Karpas-422 (cell line): ENCODE measurements around the gene ENPEP. TPM values are rescaled to one million over a fixed set of nuclear protein-coding genes. Genes with fewer than 3 reads are reported as not detected.

Experiments used
- DNase-seq: peaks from one replicate; pipeline ENCODE4 v3.0.0-alpha.2; 2015
- H2AFZ ChIP-seq: fragments of 200-600 bp; sonication (generic); 2 replicates; pipeline ENCODE4 v1.6.1; 2014; ENCODE audit warnings: antibody characterized with exemption, low read length, mixed read lengths
- H3K27ac ChIP-seq: fragments of 200-600 bp; sonication (generic); 2 replicates; pipeline ENCODE4 v1.5.1; 2014; ENCODE audit warnings: mild to moderate bottlenecking, low read length, moderate library complexity
- H3K27me3 ChIP-seq: fragments of 200-600 bp; sonication (generic); 2 replicates; pipeline ENCODE4 v1.6.1; 2014; ENCODE audit warnings: low read length, mixed read lengths
- H3K36me3 ChIP-seq: fragments of 200-600 bp; sonication (generic); 2 replicates; pipeline ENCODE4 v1.6.1; 2014; ENCODE audit warnings: low read length, mixed read lengths; ENCODE audit not compliant: insufficient read depth
- H3K4me1 ChIP-seq: fragments of 200-600 bp; sonication (generic); 2 replicates; pipeline ENCODE4 v1.6.1; 2014; ENCODE audit warnings: mild to moderate bottlenecking, low read length, mixed read lengths
- H3K4me2 ChIP-seq: fragments of 200-600 bp; sonication (generic); 2 replicates; pipeline ENCODE4 v1.6.1; 2014; ENCODE audit warnings: low read length, low read depth, mild to moderate bottlenecking; ENCODE audit not compliant: poor library complexity, severe bottlenecking
- H3K4me3 ChIP-seq: fragments of 200-600 bp; sonication (generic); 2 replicates; pipeline ENCODE4 v1.5.1; 2014; ENCODE audit warnings: mild to moderate bottlenecking, antibody characterized with exemption, low read length, mixed read lengths
- H3K79me2 ChIP-seq: fragments of 200-600 bp; sonication (generic); 2 replicates; pipeline ENCODE4 v1.6.1; 2014; ENCODE audit warnings: mild to moderate bottlenecking, low read length, mixed read lengths
- H3K9ac ChIP-seq: fragments of 200-600 bp; sonication (generic); 2 replicates; pipeline ENCODE4 v1.6.0; 2014; ENCODE audit warnings: low read length
- H3K9me2 ChIP-seq: fragments of 200-600 bp; sonication (generic), shearing (Covaris generic); replicated peaks from 2 replicates; pipeline ENCODE4 v1.6.0; 2014; ENCODE audit warnings: mild to moderate bottlenecking, low read length, moderate library complexity; ENCODE audit not compliant: insufficient read depth
- H3K9me3 ChIP-seq: fragments of 300-700, 200-600 bp; sonication (generic); 2 replicates; pipeline ENCODE4 v1.6.1; 2014; ENCODE audit warnings: low read length, mixed read lengths
- H4K20me1 ChIP-seq: fragments of 200-600 bp; sonication (generic); 2 replicates; pipeline ENCODE4 v1.6.1; 2014; ENCODE audit warnings: mild to moderate bottlenecking, antibody characterized with exemption, low read length, low read depth; ENCODE audit not compliant: insufficient read depth
- total RNA-seq: library from RNA; depleted of rRNA; stranded (reverse); fragments of >200 nt; shearing (Covaris generic); gene quantifications from 2 replicates; pipeline ENCODE4 v1.2.3, GENCODE V29; 2014; ENCODE audit warnings: low replicate concordance

ENPEP gene
- total RNA-seq, 1 experiment from 2014 or later, result not detected

DNA sequence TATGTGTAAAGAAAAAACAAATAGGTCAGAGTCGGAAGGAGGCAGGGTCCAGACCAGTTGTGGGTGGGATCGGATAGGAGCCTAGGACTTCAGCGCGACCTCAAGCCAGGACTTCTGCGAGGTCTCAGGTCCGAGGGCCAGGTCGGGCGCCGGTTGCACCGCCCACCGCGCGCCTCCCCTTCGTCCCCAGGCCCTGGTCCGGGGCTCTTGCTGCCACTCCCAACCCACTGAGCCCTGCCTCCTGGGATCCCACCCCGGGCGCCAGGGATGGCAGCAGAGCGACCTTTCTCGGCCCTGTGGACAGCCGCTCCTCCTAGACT lies 134.6 kb downstream of the ENPEP start:
- no peak overlapping the region for H3K4me3 ChIP-seq
- H3K4me1 ChIP-seq, result no peaks in the 10 kb centered on the region; the same call in 1 of the 2 replicates
- no peaks in the 10 kb centered on the region for H4K20me1 ChIP-seq
- no peak overlapping the region for H3K4me2 ChIP-seq
- H3K27ac ChIP-seq, result no peak overlapping the region
- H3K9ac ChIP-seq, result no peak overlapping the region
- H3K9me2 ChIP-seq, result no peaks in the 10 kb centered on the region
- no peak for DNase-seq
- H3K79me2 ChIP-seq, result no peaks in the 10 kb centered on the region
- no peak overlapping the region for H2AFZ ChIP-seq
- H3K27me3 ChIP-seq, result no peaks in the 10 kb centered on the region
- H3K36me3 ChIP-seq, result no peaks in the 10 kb centered on the region
- no peaks in the 10 kb centered on the region for H3K9me3 ChIP-seq

DNA sequence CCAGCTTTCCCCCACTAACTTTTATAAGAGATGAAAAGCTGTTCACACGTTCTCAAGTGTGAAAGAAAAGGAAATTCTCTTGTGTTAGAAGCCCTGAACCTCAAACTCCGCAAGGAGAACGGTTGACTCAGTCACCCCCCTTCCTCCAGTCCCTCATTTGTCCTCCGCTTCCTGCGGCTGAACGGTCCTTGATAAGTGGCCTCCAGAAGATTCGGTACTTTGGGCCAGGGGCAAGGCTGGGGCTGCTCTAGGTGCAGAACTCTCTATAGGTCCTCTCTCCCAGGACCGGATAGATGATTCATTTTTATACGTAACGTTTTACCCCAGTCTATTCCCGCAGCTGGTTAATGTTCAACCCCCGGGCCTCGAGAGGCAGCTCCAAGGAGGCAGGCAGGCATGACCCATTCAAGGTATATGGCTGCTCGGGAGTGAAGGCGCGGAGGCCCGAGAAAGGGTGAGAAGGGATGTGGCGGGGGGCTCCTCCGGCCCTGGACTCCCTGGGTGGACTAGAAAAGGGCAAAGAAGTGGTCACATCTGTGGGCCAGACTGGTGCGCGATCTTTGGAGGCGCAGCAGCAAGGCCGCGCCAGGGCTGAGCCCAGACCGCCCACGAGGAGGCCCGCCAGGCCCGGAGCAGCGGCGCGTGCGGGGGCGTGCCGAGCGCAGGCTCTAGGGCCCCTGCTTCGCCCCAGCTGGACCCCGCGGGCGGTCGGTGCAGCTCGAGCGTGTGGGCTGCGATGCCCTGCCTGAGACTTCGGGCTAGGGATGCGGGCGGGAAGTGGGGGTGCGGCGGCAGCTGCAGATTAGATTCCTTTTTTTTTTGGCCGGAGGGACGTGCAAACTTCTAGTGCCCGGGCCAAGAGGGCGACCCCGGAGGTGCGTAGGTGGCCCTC lies 135.2 kb downstream of the ENPEP start:
- Histone ChIP-seq H2AFZ (no peak overlapping the region), H3K4me1 (no peaks in the 10 kb centered on the region; the same call in 1 of the 2 replicates), H3K4me2 (no peak overlapping the region), H3K79me2 (no peaks in the 10 kb centered on the region), H3K27ac (no peak overlapping the region), H3K9ac (no peak overlapping the region), H3K36me3 (no peaks in the 10 kb centered on the region), H4K20me1 (no peaks in the 10 kb centered on the region), H3K9me3 (no peaks in the 10 kb centered on the region), H3K9me2 (no peaks in the 10 kb centered on the region), H3K27me3 (no peaks in the 10 kb centered on the region), H3K4me3 (no peak overlapping the region)
- DNase-seq, result no peak

DNA sequence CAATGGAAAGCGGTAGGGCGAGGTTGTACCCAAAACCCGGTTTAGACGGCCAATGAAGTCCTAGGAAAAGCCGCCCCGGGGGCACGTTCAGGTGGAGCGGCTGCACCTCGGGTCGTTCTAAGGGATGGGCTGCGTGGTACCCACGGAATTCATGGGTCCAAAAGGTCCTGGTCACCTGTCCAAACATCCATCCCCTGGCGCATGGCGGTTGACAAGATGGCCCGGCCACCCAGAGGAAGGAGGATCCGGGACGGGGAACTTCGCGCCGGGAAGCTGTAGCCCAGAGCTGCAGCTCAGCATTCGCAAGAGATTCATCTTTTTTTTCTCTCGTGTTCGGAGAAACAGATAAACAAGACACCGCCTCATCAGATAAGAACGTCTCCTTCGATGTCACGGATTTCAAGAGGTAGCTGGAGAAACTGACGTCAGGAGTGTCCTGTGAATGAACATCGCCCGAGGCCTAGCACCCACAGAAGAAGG lies 136.1 kb downstream of the ENPEP start:
- Histone ChIP-seq H3K4me2 (no peak overlapping the region), H3K27ac (no peak overlapping the region), H2AFZ (no peak overlapping the region), H3K79me2 (no peaks in the 10 kb centered on the region), H3K9me2 (no peaks in the 10 kb centered on the region), H3K9me3 (no peaks in the 10 kb centered on the region), H3K9ac (no peak overlapping the region), H3K4me3 (no peak overlapping the region), H4K20me1 (no peaks in the 10 kb centered on the region), H3K27me3 (no peaks in the 10 kb centered on the region), H3K4me1 (no peaks in the 10 kb centered on the region; the same call in 1 of the 2 replicates), H3K36me3 (no peaks in the 10 kb centered on the region)
- DNase-seq, result no peak

DNA sequence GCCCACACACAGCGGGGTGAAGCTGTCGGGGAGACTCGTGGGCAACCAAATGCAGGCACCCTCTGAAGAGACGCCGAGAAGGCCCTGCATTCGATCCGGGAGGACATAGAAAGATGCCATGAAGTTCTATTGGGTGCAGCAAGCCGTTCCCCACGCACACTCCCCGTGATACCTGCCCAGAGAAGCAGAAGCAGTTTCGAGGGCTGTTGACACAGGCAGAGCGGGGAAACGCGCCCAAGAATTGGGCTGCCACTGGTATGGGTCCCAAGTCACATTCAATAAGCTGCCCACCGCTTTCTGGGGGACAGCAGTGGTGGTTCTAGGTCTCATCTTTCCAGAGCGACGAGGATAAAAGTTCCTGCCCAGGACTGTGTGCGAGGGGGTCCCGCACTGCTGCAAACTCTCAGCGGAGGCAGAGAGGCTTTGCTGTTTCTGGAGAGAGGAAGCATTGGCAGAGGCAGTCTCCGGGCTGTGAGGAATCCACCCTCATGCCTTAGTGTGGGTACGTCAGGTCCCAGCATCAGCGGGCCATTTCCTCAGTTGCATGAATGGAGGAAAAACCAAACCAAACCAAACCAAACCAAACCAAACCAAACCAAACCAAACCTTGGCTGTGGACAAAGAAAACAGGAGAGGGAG lies 136.8 kb downstream of the ENPEP start:
- no peak overlapping the region for H3K4me2 ChIP-seq
- no peak overlapping the region for H3K9ac ChIP-seq
- no peaks in the 10 kb centered on the region for H4K20me1 ChIP-seq
- no peak for DNase-seq
- no peaks in the 10 kb centered on the region; the same call in 1 of the 2 replicates for H3K4me1 ChIP-seq
- H3K79me2 ChIP-seq, result no peaks in the 10 kb centered on the region
- H3K27ac ChIP-seq, result no peak overlapping the region
- H3K27me3 ChIP-seq, result no peaks in the 10 kb centered on the region
- no peak overlapping the region for H2AFZ ChIP-seq
- no peaks in the 10 kb centered on the region for H3K9me3 ChIP-seq
- H3K4me3 ChIP-seq, result no peak overlapping the region
- H3K36me3 ChIP-seq, result no peaks in the 10 kb centered on the region
- no peaks in the 10 kb centered on the region for H3K9me2 ChIP-seq

DNA sequence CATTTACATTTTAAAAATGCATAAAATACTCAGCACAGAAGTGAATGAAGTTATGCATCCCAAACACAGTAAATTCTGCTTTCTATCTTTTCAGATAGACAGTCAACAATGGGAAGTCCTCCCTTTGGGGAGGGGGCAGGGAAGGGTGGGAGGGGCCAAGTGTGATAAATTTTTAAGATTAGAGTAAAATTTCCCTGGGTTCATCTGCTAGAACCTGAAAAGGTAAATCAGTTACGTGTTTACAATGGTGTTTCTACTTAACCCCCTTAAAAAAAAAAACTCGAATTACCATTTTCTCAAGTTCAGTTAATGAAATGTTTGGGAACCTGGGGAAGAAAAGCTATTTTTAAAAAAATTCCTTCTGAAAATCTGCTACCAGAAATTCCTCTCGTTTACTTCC lies 137.8 kb downstream of the ENPEP start:
- H3K27me3 ChIP-seq, result no peaks in the 10 kb centered on the region
- H3K36me3 ChIP-seq, result no peaks in the 10 kb centered on the region
- H3K4me2 ChIP-seq, result no peak overlapping the region
- no peaks in the 10 kb centered on the region for H3K79me2 ChIP-seq
- no peak overlapping the region for H3K9ac ChIP-seq
- no peak for DNase-seq
- H2AFZ ChIP-seq, result no peak overlapping the region
- no peak overlapping the region for H3K4me3 ChIP-seq
- no peaks in the 10 kb centered on the region for H4K20me1 ChIP-seq
- H3K4me1 ChIP-seq, result no peaks in the 10 kb centered on the region; the same call in 1 of the 2 replicates
- H3K27ac ChIP-seq, result no peak overlapping the region
- H3K9me2 ChIP-seq, result no peaks in the 10 kb centered on the region
- no peaks in the 10 kb centered on the region for H3K9me3 ChIP-seq

DNA sequence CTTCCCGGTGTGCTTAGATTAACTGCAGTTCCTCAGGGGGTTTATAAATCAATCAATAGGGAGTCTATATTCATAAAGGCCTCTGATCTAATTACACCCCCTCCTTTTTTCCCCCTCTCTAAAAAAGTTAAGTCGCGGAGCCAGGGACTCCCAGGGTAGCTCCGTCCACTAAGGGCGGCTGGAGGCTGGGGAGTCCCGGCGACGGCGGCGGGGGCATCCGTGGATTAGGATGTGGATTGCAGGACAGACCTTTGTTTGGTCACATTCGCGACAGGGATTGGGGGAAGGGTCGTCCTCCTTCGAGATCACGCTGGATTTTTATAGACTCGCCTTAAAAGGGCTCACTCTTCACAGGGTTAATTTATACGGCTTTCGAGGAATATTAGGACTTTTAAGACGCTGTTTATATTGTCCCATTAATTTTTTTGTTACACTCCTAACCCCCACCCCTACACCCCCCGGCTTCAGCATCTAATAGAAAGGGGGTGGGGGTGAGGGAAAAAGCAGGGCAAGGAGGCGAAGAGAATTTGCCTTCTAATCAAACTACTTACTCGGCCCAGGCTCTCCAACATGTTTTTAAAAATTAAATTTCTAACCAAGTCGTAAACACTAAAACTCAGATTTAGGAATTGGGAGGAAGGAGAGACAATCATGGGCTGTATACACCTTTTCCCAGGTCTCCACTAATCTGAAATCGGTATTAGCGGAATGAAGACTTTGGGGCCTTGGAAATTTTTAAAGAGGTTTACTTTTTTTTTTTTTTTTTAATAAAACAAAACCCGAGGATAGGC lies 138.4 kb downstream of the ENPEP start:
- no peaks in the 10 kb centered on the region for H3K9me2 ChIP-seq
- H3K4me1 ChIP-seq, result no peaks in the 10 kb centered on the region; the same call in 1 of the 2 replicates
- H3K27ac ChIP-seq, result no peak overlapping the region
- H4K20me1 ChIP-seq, result no peaks in the 10 kb centered on the region
- no peak overlapping the region for H2AFZ ChIP-seq
- H3K9ac ChIP-seq, result no peak overlapping the region
- H3K79me2 ChIP-seq, result no peaks in the 10 kb centered on the region
- no peaks in the 10 kb centered on the region for H3K9me3 ChIP-seq
- H3K27me3 ChIP-seq, result no peaks in the 10 kb centered on the region
- no peak for DNase-seq
- H3K4me3 ChIP-seq, result no peak overlapping the region
- H3K4me2 ChIP-seq, result no peak overlapping the region
- H3K36me3 ChIP-seq, result no peaks in the 10 kb centered on the region
